MM.1S (cell line): ENCODE measurements around the gene BAZ1A.

Experiments
- CTCF ChIP-seq: fragments of 300-600 bp; sonication (generic); IDR thresholded peaks from 2 replicates; pipeline ENCODE4 v1.5.1; 2016; ENCODE audit warnings: antibody characterized with exemption, low read length, mixed read lengths
- EZH2phosphoT487 ChIP-seq: fragments of 300-600 bp; sonication (generic); IDR thresholded peaks from 2 replicates; pipeline ENCODE4 v1.6.1; 2018; ENCODE audit warnings: antibody characterized with exemption, low read length

GRCh38 chr14:34806257-34806656 lies 68.9 kb downstream of the BAZ1A start:
- TF ChIP-seq CTCF: no peak
- TF ChIP-seq EZH2phosphoT487: no peak
